HCT116 (cell line): ENCODE data around the gene DNALI1. TPM values are rescaled to one million over a fixed set of nuclear protein-coding genes. Genes with fewer than 3 reads are reported as not detected.

Source experiments
- ATAC-seq: fragments of 200-7000 bp; cut with Tn5 transposase; 2 replicates; pipeline ENCODE4 v1.9.1; 2020; ENCODE audit warnings: mild to moderate bottlenecking, moderate library complexity
- BruUV-seq: library from RNA; stranded (reverse); fragments of 400-500 nt; replicated peaks from 2 replicates; lab custom pipeline; 2021; lab: Mats Ljungman, UMichigan
- CTCF ChIA-PET: fragments of 300-600 bp; sonication (Branson Sonifier 250); formaldehyde crosslinking; loops from one replicate; lab custom pipeline; 2021; ENCODE audit warnings: antibody characterized with exemption; lab: Charles Lee
- POLR2A ChIA-PET: fragments of 300-600, 350-600 bp; sonication (Branson Sonifier 250); formaldehyde crosslinking; loops from one replicate; lab custom pipeline; 2021; ENCODE audit warnings: antibody characterized with exemption; lab: Charles Lee
- RAD21 ChIA-PET, 2 experiments: fragments of 300-600 bp; sonication (Branson Sonifier 250); formaldehyde crosslinking; loops; one replicate each; lab custom pipeline; 2023; ENCODE audit warnings: low total read pairs in 2 of 2; ENCODE audit not compliant: uncharacterized antibody in 2 of 2, unreplicated experiment in 2 of 2, low non-redundant PET in 1 of 2; lab: Charles Lee
- DNase-seq: peaks from one replicate; pipeline ENCODE4 v3.0.0-alpha.2; 2010; ENCODE audit warnings: low read depth, low spot score
- H2AFZ ChIP-seq: fragments of 200-600 bp; shearing (Covaris generic), sonication (generic); 2 replicates; pipeline ENCODE4 v1.6.1; 2017; ENCODE audit warnings: low read depth, mixed run types, mixed read lengths, antibody characterized with exemption, low read length; ENCODE audit not compliant: poor library complexity, severe bottlenecking
- H3K27ac ChIP-seq: 2 replicates; pipeline ENCODE4 v1.5.1; 2012; ENCODE audit warnings: low read depth, low read length
- H3K27me3 ChIP-seq: fragments of 200-600 bp; sonication (generic); 2 replicates; pipeline ENCODE4 v1.6.1; 2016; ENCODE audit warnings: mixed run types, low read length, mixed read lengths; ENCODE audit not compliant: insufficient read depth
- H3K36me3 ChIP-seq, 2 experiments: fragments of 200-500 bp in 1 of 2; fragments of 200-600 bp in 1 of 2; sonication (Bioruptor generic) in 1 of 2; sonication (generic) in 1 of 2; 2 replicates each; pipeline versions ENCODE4 v1.5.1 to v1.6.1; 2014 to 2016; ENCODE audit warnings: low read length in 2 of 2, inconsistent platforms in 1 of 2, mixed read lengths in 1 of 2, mixed run types in 1 of 2; ENCODE audit not compliant: insufficient read depth in 2 of 2, control insufficient read depth in 1 of 2
- H3K4me1 ChIP-seq, 2 experiments: fragments of 200-600 bp in 1 of 2; sonication (generic) in 1 of 2; 2 replicates each; pipeline versions ENCODE4 v1.5.1 to v1.6.1; 2012 to 2017; ENCODE audit warnings: low read length in 2 of 2, inconsistent platforms in 1 of 2, mild to moderate bottlenecking in 1 of 2, mixed read lengths in 1 of 2, mixed run types in 1 of 2, moderate library complexity in 1 of 2; ENCODE audit not compliant: insufficient read depth in 2 of 2, control insufficient read depth in 1 of 2
- H3K4me2 ChIP-seq: fragments of 200-600 bp; sonication (generic); 2 replicates; pipeline ENCODE4 v1.6.1; 2017; ENCODE audit warnings: mixed run types, low read length, mixed read lengths
- H3K4me3 ChIP-seq, 2 experiments: fragments of 200-600 bp in 1 of 2; sonication (generic) in 1 of 2; replicated peaks in 1 of 2; 2 replicates each; pipeline ENCODE4 v1.5.1; 2011 to 2016; ENCODE audit warnings: low read length in 2 of 2, control low read depth in 1 of 2, low read depth in 1 of 2, mild to moderate bottlenecking in 1 of 2, mixed read lengths in 1 of 2, mixed run types in 1 of 2
- H3K79me2 ChIP-seq: fragments of 200-600 bp; sonication (generic); 2 replicates; pipeline ENCODE4 v1.6.1; 2017; ENCODE audit warnings: mild to moderate bottlenecking, mixed run types, low read length, moderate library complexity, mixed read lengths; ENCODE audit not compliant: insufficient read depth
- H3K9ac ChIP-seq: fragments of 200-600 bp; sonication (generic); 2 replicates; pipeline ENCODE4 v1.6.1; 2016; ENCODE audit warnings: low read length, mixed read lengths
- H3K9me2 ChIP-seq: fragments of 200-600 bp; sonication (generic), shearing (Covaris generic); 2 replicates; pipeline ENCODE4 v1.6.1; 2017; ENCODE audit warnings: mixed run types, mild to moderate bottlenecking, moderate library complexity; ENCODE audit not compliant: insufficient read depth
- H3K9me3 ChIP-seq, 2 experiments: fragments of 200-500 bp in 1 of 2; fragments of 200-600 bp in 1 of 2; sonication (Bioruptor generic) in 1 of 2; sonication (generic) in 1 of 2; 2 replicates each; pipeline ENCODE4 v1.6.1; 2014 to 2017; ENCODE audit warnings: low read length in 2 of 2, mixed read lengths in 2 of 2, inconsistent platforms in 1 of 2, low read depth in 1 of 2, mild to moderate bottlenecking in 1 of 2, mixed run types in 1 of 2, moderate library complexity in 1 of 2; ENCODE audit not compliant: control insufficient read depth in 1 of 2, insufficient read depth in 1 of 2
- H4K20me1 ChIP-seq: fragments of 200-600 bp; sonication (generic), shearing (Covaris generic); 2 replicates; pipeline ENCODE4 v1.6.1; 2017; ENCODE audit warnings: mixed run types, mild to moderate bottlenecking, moderate library complexity; ENCODE audit not compliant: insufficient read depth
- CEBPB ChIP-seq: IDR thresholded peaks from 2 replicates; pipeline ENCODE4 v1.6.1; 2012; ENCODE audit warnings: low read depth
- EGR1 ChIP-seq: IDR thresholded peaks from 2 replicates; pipeline ENCODE4 v1.6.1; 2012; ENCODE audit warnings: low read depth
- EZH2 ChIP-seq: fragments of 200-600 bp; sonication (generic); IDR thresholded peaks from 2 replicates; pipeline ENCODE4 v1.6.1; 2017; ENCODE audit warnings: antibody characterized with exemption, mixed run types
- EZH2phosphoT487 ChIP-seq: fragments of 200-600 bp; IDR thresholded peaks from 2 replicates; pipeline ENCODE4 v1.6.1; 2018; ENCODE audit warnings: antibody characterized with exemption, borderline replicate concordance
- SIN3A ChIP-seq: IDR thresholded peaks from 2 replicates; pipeline ENCODE4 v1.6.1; 2012; ENCODE audit warnings: low read depth
- TCF7L2 ChIP-seq: IDR thresholded peaks from 2 replicates; pipeline ENCODE4 v1.7.0; 2011; ENCODE audit warnings: borderline replicate concordance, inconsistent platforms; ENCODE audit not compliant: insufficient read depth, insufficient read length; ENCODE audit errors: extremely low read depth
- ZNF274 ChIP-seq: fragments of 200-500 bp; sonication (Bioruptor generic); IDR thresholded peaks from 2 replicates; pipeline ENCODE4 v1.6.1; 2014; ENCODE audit warnings: mild to moderate bottlenecking, low read depth, low read length, inconsistent platforms
- intact Hi-C: fragments of 100-400 bp; cut with micrococcal nuclease; formaldehyde crosslinking; loops from 2 replicates; pipeline ENCODE4 v1.10.0; 2022
- total RNA-seq: library from RNA; stranded (reverse); gene quantifications from one replicate; pipeline ENCODE4 v1.2.1, GENCODE V29; 2021; ENCODE audit not compliant: unreplicated experiment
- TF ChIP-seq, protein P1 (sequence below), 3 experiments: fragments of 200-600 bp in 1 of 3; sonication (generic) in 1 of 3; IDR thresholded peaks in 2 of 3; conservative IDR thresholded peaks in 1 of 3; 2 replicates each; pipeline ENCODE4 v1.5.1; 2012 to 2017; ENCODE audit warnings: low read depth in 2 of 3, low read length in 2 of 3, antibody characterized with exemption in 1 of 3, borderline replicate concordance in 1 of 3, control low read depth in 1 of 3, mild to moderate bottlenecking in 1 of 3, mixed read lengths in 1 of 3, mixed run types in 1 of 3, moderate library complexity in 1 of 3; ENCODE audit not compliant: insufficient read depth in 1 of 3

Gene DNALI1
- total RNA-seq, 1 experiment from 2014 or later = 0.64 TPM

DNA sequence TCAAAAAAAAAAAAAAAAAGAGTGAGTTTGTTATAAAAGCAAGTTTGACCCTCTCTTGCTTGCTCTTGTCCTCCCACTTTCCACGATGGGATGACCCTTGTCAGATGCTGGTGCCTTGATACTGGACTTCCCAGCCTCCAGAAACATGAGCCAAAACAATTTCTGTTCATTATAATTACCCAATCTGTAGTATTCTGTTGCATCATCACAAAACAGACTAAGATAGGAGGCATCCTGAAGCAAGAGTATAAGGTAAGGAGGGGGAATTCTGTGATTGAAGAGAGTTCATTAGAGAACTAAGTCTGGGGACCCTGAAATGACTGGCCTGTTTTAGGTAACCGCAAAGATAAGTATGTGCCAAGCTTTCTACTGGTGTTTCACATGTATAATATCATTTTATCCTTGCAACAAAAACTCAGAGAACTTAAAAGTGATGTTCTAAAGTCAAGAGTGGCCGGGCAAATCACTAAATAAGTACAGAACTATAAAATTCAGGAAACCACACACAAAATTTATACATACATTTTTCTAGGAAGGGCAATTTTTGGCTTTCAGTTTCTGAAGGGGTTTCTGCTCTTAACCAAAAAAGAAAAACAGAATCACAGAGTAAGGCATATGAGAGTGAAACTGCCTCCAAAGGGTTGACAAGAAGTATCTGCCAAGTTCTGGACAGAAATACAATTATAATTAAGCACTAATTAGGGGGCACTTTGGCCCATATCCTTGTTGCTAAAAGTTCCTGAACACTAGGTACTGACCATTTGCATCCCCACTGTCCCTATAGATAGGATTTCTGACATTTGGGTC is 14.0 kb downstream of the DNALI1 start:
- RAD21 ChIA-PET = no interaction called here
- Histone ChIP-seq H2AFZ (no peak overlapping the region), H3K9me3 (no peaks in the 10 kb centered on the region), H3K79me2 (no peaks in the 10 kb centered on the region; the same call in 1 of the 2 replicates), H3K27ac (no peak overlapping the region), H4K20me1 (no peaks in the 10 kb centered on the region), H3K9ac (no peak overlapping the region), H3K9me2 (no peaks in the 10 kb centered on the region), H3K36me3 (peaks cover 81 to 87% of the 10 kb centered on the region in 2 experiments), H3K4me1 (no peaks in the 10 kb centered on the region), H3K27me3 (no peaks in the 10 kb centered on the region), H3K4me2 (no peak overlapping the region), H3K4me3 (no peak overlapping the region)
- no peak for DNase-seq
- POLR2A ChIA-PET = no interaction called here
- intact Hi-C loops = no loop called here
- TF ChIP-seq CEBPB (no peak), ZNF274 (no peak), EZH2 (no peak), EGR1 (no peak), SIN3A (no peak), TCF7L2 (no peak), EZH2phosphoT487 (no peak)
- TF ChIP-seq, protein P1, sequence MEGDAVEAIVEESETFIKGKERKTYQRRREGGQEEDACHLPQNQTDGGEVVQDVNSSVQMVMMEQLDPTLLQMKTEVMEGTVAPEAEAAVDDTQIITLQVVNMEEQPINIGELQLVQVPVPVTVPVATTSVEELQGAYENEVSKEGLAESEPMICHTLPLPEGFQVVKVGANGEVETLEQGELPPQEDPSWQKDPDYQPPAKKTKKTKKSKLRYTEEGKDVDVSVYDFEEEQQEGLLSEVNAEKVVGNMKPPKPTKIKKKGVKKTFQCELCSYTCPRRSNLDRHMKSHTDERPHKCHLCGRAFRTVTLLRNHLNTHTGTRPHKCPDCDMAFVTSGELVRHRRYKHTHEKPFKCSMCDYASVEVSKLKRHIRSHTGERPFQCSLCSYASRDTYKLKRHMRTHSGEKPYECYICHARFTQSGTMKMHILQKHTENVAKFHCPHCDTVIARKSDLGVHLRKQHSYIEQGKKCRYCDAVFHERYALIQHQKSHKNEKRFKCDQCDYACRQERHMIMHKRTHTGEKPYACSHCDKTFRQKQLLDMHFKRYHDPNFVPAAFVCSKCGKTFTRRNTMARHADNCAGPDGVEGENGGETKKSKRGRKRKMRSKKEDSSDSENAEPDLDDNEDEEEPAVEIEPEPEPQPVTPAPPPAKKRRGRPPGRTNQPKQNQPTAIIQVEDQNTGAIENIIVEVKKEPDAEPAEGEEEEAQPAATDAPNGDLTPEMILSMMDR (IDR thresholded peaks at IDR 0.05 in 2 of 3, conservative IDR thresholded peaks at IDR 0.05 in 1 of 3; ENCODE audit: borderline replicate concordance in 1 of 3, insufficient read depth in 1 of 3, low read depth in 2 of 3, low read length in 2 of 3) = no peak
- CTCF ChIA-PET = no interaction called here
- ATAC-seq = no peak
- no TSS peak for BruUV-seq
